Activated CD8-positive, alpha-beta memory T cell treated with anti-CD3 and anti-CD28 coated beads for 4 hours (primary cell): ENCODE data around the gene FAM177A1.
"Not testable (repeated sequence)": the region's sequence is repeated elsewhere in the genome, so short reads cannot be mapped to it uniquely, and the experiment has no call there.

Experiments used
- DNase-seq, 2 donors: peaks; one replicate each; pipeline ENCODE4 v3.0.0-alpha.2; 2020; ENCODE audit warnings: low read depth in 2 of 2

Gene FAM177A1

GRCh38 chr14:35046048-35046750 lies at the start of gene FAM177A1:
Gene FAM177A1, plus strand, starts transcription at chr14:35046272. Its CDS starts 192 bp downstream, at chr14:35046464.
- DNase-seq: peak; percentile 97 to 98

GRCh38 chr14:34997762-34998161 lies 48.3 kb upstream of the FAM177A1 start:
- no peak for DNase-seq

GRCh38 chr14:34999500-34999899 lies 46.6 kb upstream of the FAM177A1 start:
- no peak for DNase-seq

- no peak for DNase-seq
Observed at GRCh38 chr14:35001621-35002020, 44.5 kb upstream of the FAM177A1 start.

GRCh38 chr14:35004839-35005238 lies 41.2 kb upstream of the FAM177A1 start:
- no peak for DNase-seq

- DNase-seq: no peak
Observed at GRCh38 chr14:35016568-35016967, 29.5 kb upstream of the FAM177A1 start.

- no peak for DNase-seq
Observed at GRCh38 chr14:35020713-35021112, 25.4 kb upstream of the FAM177A1 start.

- no peak for DNase-seq
Observed at GRCh38 chr14:35028435-35028834, 17.6 kb upstream of the FAM177A1 start.

- no peak for DNase-seq
Observed at GRCh38 chr14:35032562-35032961, 13.5 kb upstream of the FAM177A1 start.

GRCh38 chr14:35034440-35034833 lies 11.6 kb upstream of the FAM177A1 start:
- no peak for DNase-seq

GRCh38 chr14:35034944-35035554 lies 11.0 kb upstream of the FAM177A1 start:
- not testable (repeated sequence) for DNase-seq

- DNase-seq: not testable (repeated sequence)
Observed at GRCh38 chr14:35038312-35038711, 7.8 kb upstream of the FAM177A1 start.

- no peak for DNase-seq
Observed at GRCh38 chr14:35042632-35043031, 3.4 kb upstream of the FAM177A1 start.

- DNase-seq: no peak
Observed at GRCh38 chr14:35043046-35043445, 3.0 kb upstream of the FAM177A1 start.

GRCh38 chr14:35044939-35045797 lies 904 bp upstream of the FAM177A1 start:
- DNase-seq: no peak

GRCh38 chr14:35045798-35046047 lies 349 bp upstream of the FAM177A1 start:
- no peak for DNase-seq

GRCh38 chr14:35046751-35047536 lies 872 bp downstream of the FAM177A1 start:
- DNase-seq: peak; percentile 9 to 19

- no peak for DNase-seq
Observed at GRCh38 chr14:35047976-35048513, 2.0 kb downstream of the FAM177A1 start.

- no peak for DNase-seq
Observed at GRCh38 chr14:35050652-35051051, 4.6 kb downstream of the FAM177A1 start.

GRCh38 chr14:35051796-35052195 lies 5.7 kb downstream of the FAM177A1 start:
- DNase-seq: no peak

GRCh38 chr14:35052637-35053036 lies 6.6 kb downstream of the FAM177A1 start:
- no peak for DNase-seq
